Kidney epithelial cell (primary cell): Measurements from ENCODE around the gene CISH. TPM values are rescaled to one million over a fixed set of nuclear protein-coding genes. Genes with fewer than 3 reads are reported as not detected.

Source experiments
- DNase-seq: peaks from one replicate; pipeline ENCODE4 v3.0.0-alpha.2; 2010; ENCODE audit warnings: low read depth
- H3K27me3 ChIP-seq: 2 replicates; pipeline ENCODE4 v1.6.0; 2011; ENCODE audit warnings: low read length; ENCODE audit not compliant: control insufficient read depth, insufficient read depth
- H3K36me3 ChIP-seq: 2 replicates; pipeline ENCODE4 v1.5.1; 2011; ENCODE audit warnings: low read length; ENCODE audit not compliant: control insufficient read depth, insufficient read depth
- H3K4me3 ChIP-seq: 2 replicates; pipeline ENCODE4 v1.5.1; 2011; ENCODE audit warnings: low read depth, mild to moderate bottlenecking, control low read depth, low read length
- total RNA-seq: library from RNA; depleted of rRNA; stranded (reverse); fragments of >200 nt; gene quantifications from 2 replicates; pipeline ENCODE4 v1.2.3, GENCODE V29; 2015
- TF ChIP-seq, protein P1 (sequence below): IDR thresholded peaks from 2 replicates; pipeline ENCODE4 v1.5.1; 2011; ENCODE audit warnings: mild to moderate bottlenecking, moderate library complexity, low read length, control low read depth, inconsistent platforms; ENCODE audit not compliant: insufficient read depth, poor library complexity, severe bottlenecking

Gene CISH
- total RNA-seq, 1 donor from 2014 or later: 4.8 TPM

GRCh38 chr3:50594253-50594785 lies 17.3 kb downstream of the CISH start:
- Histone ChIP-seq H3K36me3 (no peaks in the 10 kb centered on the region), H3K4me3 (no peak overlapping the region), H3K27me3 (no peaks in the 10 kb centered on the region)
- no peak for DNase-seq
- TF ChIP-seq, protein P1, sequence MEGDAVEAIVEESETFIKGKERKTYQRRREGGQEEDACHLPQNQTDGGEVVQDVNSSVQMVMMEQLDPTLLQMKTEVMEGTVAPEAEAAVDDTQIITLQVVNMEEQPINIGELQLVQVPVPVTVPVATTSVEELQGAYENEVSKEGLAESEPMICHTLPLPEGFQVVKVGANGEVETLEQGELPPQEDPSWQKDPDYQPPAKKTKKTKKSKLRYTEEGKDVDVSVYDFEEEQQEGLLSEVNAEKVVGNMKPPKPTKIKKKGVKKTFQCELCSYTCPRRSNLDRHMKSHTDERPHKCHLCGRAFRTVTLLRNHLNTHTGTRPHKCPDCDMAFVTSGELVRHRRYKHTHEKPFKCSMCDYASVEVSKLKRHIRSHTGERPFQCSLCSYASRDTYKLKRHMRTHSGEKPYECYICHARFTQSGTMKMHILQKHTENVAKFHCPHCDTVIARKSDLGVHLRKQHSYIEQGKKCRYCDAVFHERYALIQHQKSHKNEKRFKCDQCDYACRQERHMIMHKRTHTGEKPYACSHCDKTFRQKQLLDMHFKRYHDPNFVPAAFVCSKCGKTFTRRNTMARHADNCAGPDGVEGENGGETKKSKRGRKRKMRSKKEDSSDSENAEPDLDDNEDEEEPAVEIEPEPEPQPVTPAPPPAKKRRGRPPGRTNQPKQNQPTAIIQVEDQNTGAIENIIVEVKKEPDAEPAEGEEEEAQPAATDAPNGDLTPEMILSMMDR: no peak

DNA sequence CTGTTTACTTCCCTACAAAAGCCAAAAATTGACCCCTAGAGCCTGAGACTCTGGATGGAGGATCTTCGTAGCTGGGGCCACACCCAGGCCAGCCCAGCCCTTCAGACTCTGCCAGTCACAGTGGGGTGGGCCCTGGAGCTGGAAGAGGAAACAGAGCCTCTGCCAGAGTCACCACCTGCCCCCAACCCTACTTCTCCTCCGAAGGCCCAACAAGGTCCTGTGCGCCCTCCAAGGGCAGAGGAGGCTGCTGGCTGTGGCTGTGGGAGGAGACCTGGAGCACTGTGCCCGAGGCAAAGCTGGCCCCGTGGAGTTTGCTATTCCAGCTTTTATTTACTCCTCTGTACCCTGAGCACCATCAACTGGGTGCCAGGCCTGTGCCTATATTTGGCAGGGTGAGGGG lies 19.0 kb downstream of the CISH start:
- no peak for DNase-seq
- TF ChIP-seq, protein P1: no peak
- Histone ChIP-seq H3K36me3 (no peaks in the 10 kb centered on the region), H3K27me3 (no peaks in the 10 kb centered on the region), H3K4me3 (no peak overlapping the region)

GRCh38 chr3:50591196-50591741 lies 20.3 kb downstream of the CISH start:
- no peak for DNase-seq
- H3K4me3 ChIP-seq: no peak overlapping the region
- TF ChIP-seq, protein P1: no peak

DNA sequence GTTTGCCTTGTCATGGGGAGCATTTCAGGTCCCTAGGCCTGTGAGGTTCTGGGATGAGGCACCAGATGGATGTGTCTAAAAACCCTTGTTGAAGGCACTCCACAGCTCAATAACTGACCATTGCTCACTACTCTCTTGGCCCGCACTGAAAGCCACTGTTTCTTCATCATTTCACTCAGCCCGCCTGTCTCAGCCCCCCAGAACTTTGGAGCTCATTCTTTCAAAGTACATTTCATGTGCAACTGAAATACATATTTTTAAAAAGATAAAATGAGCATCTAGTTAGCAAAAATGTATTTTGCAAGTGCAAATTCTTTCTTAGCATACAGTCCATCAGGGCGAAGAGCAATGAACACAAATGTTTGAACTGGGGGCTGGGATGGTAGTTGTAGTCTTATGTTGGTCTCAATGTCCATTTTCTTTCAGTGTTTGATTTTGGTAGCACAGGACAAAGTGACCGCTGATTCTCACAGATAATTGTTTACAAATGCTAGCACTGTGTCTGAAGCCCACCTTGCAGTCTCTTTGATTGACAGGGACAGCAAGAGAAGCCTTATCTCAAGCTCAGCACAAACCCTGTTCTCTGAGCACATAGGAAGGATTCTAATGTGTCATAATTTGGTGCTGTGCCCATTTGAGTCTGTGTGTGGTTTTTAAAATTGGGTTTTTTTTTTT lies 22.7 kb downstream of the CISH start:
- H3K4me3 ChIP-seq: no peak overlapping the region
- TF ChIP-seq, protein P1: no peak
- DNase-seq: no peak
- no peaks in the 10 kb centered on the region for H3K36me3 ChIP-seq
- no peaks in the 10 kb centered on the region for H3K27me3 ChIP-seq

More at GRCh38 chr3:50591196-50591741, 20.3 kb downstream of the CISH start:
- Histone ChIP-seq H3K27me3 (no peaks in the 10 kb centered on the region), H3K36me3 (no peaks in the 10 kb centered on the region)

- Histone ChIP-seq H3K36me3 (no peaks in the 10 kb centered on the region), H3K4me3 (no peak overlapping the region), H3K27me3 (no peaks in the 10 kb centered on the region)
- TF ChIP-seq, protein P1: no peak
- DNase-seq: no peak
Measured at GRCh38 chr3:50587806-50588758, 23.5 kb downstream of the CISH start.
